Measurements from ENCODE around the gene CDH23. TPM values are rescaled to one million over a fixed set of nuclear protein-coding genes. Genes with fewer than 3 reads are reported as not detected.

The CDH23 gene
- total RNA-seq, 1 donor from 2014 or later = 20.9 TPM

GRCh38 chr10:71671994-71672946, 275.6 kb downstream of the CDH23 start:
- ATAC-seq (no peak), DNase-seq (ENCODE audit: low spot score) (no peak)

GRCh38 chr10:71675295-71675970, 278.7 kb downstream of the CDH23 start:
- DNase-seq (ENCODE audit: low spot score) (no peak), ATAC-seq (no peak)

- ATAC-seq (no peak), DNase-seq (ENCODE audit: low spot score) (no peak)
These were observed 280.5 kb downstream of the CDH23 start for GRCh38 chr10:71677261-71677660.

GRCh38 chr10:71678057-71678805, 281.5 kb downstream of the CDH23 start:
- DNase-seq (ENCODE audit: low spot score) = no peak
- ATAC-seq = no peak

- ATAC-seq = no peak
- DNase-seq (ENCODE audit: low spot score) = no peak
These were observed 282.7 kb downstream of the CDH23 start for GRCh38 chr10:71679425-71679824.

- no peak for ATAC-seq
- DNase-seq (ENCODE audit: low spot score) = no peak
These were observed 285.3 kb downstream of the CDH23 start for GRCh38 chr10:71681977-71682376.

GRCh38 chr10:71683301-71683700, 286.6 kb downstream of the CDH23 start:
- ATAC-seq = no peak
- no peak for DNase-seq (ENCODE audit: low spot score)

GRCh38 chr10:71684356-71685173, 287.8 kb downstream of the CDH23 start:
- DNase-seq (ENCODE audit: low spot score) (no peak), ATAC-seq (peak; percentile 49)

GRCh38 chr10:71685554-71686232, 289.0 kb downstream of the CDH23 start:
- ATAC-seq (no peak), DNase-seq (ENCODE audit: low spot score) (no peak)

- DNase-seq (ENCODE audit: low spot score) (no peak), ATAC-seq (no peak)
These were observed 290.4 kb downstream of the CDH23 start for GRCh38 chr10:71687077-71687476.

- no peak for ATAC-seq
- no peak for DNase-seq (ENCODE audit: low spot score)
These were observed 290.8 kb downstream of the CDH23 start for GRCh38 chr10:71687480-71687879.

- no peak for ATAC-seq
- no peak for DNase-seq (ENCODE audit: low spot score)
These were observed 291.5 kb downstream of the CDH23 start for GRCh38 chr10:71688256-71688655.

GRCh38 chr10:71690094-71690720, 293.5 kb downstream of the CDH23 start:
- no peak for ATAC-seq

GRCh38 chr10:71691405-71691804, 294.7 kb downstream of the CDH23 start:
- ATAC-seq = no peak
- no peak for DNase-seq (ENCODE audit: low spot score)

More at GRCh38 chr10:71690094-71690720, 293.5 kb downstream of the CDH23 start:
- no peak for DNase-seq (ENCODE audit: low spot score)

GRCh38 chr10:71692598-71693306, 296.0 kb downstream of the CDH23 start:
- ATAC-seq (no peak), DNase-seq (ENCODE audit: low spot score) (no peak)

- DNase-seq (ENCODE audit: low spot score) = no peak
These were observed 296.7 kb downstream of the CDH23 start for GRCh38 chr10:71693377-71693776.

GRCh38 chr10:71694039-71694501, 297.4 kb downstream of the CDH23 start:
- DNase-seq (ENCODE audit: low spot score) = no peak
- ATAC-seq = no peak

More at GRCh38 chr10:71693377-71693776, 296.7 kb downstream of the CDH23 start:
- ATAC-seq = no peak

GRCh38 chr10:71694567-71694968, 297.8 kb downstream of the CDH23 start:
- ATAC-seq (peak; percentile 41), DNase-seq (ENCODE audit: low spot score) (no peak)

Data from left lobe of liver (tissue), 2 donors.